Neural progenitor cell (in vitro differentiated cells): ENCODE results near the gene FAM20C. TPM values are rescaled to one million over a fixed set of nuclear protein-coding genes. Genes with fewer than 3 reads are reported as not detected.

Source experiments
- DNase-seq: peaks from one replicate; pipeline ENCODE4 v3.0.0-alpha.2; 2016; ENCODE audit warnings: low spot score
- H2AFZ ChIP-seq: fragments of 200-600 bp; sonication (generic); replicated peaks from 2 replicates; pipeline ENCODE4 v1.6.1; 2016; ENCODE audit warnings: antibody characterized with exemption
- H3F3A ChIP-seq: fragments of 200-600 bp; sonication (generic); 2 replicates; pipeline ENCODE4 v1.6.1; 2016; ENCODE audit warnings: antibody characterized with exemption, low read depth
- H3K27ac ChIP-seq: fragments of 200-600 bp; sonication (generic); 2 replicates; pipeline ENCODE4 v1.5.1; 2016; ENCODE audit warnings: mild to moderate bottlenecking
- H3K27me3 ChIP-seq: fragments of 200-600 bp; sonication (generic); 2 replicates; pipeline ENCODE4 v1.6.1; 2016; ENCODE audit warnings: mild to moderate bottlenecking, moderate library complexity
- H3K36me3 ChIP-seq: fragments of 200-600 bp; sonication (generic); 2 replicates; pipeline ENCODE4 v1.5.1; 2016
- H3K4me1 ChIP-seq: fragments of 200-600 bp; sonication (generic); 2 replicates; pipeline ENCODE4 v1.6.1; 2016; ENCODE audit warnings: mixed run types
- H3K4me2 ChIP-seq: fragments of 200-600 bp; sonication (generic); 2 replicates; pipeline ENCODE4 v1.6.1; 2016
- H3K4me3 ChIP-seq: fragments of 200-600 bp; sonication (generic); 2 replicates; pipeline ENCODE4 v1.5.1; 2016
- H3K79me2 ChIP-seq: fragments of 200-600 bp; sonication (generic); 2 replicates; pipeline ENCODE4 v1.6.1; 2016; ENCODE audit warnings: low read depth
- H3K9ac ChIP-seq: fragments of 200-600 bp; sonication (generic); 2 replicates; pipeline ENCODE4 v1.6.1; 2016
- H3K9me3 ChIP-seq: fragments of 200-600 bp; sonication (generic); 2 replicates; pipeline ENCODE4 v1.5.1; 2016; ENCODE audit warnings: low read depth
- H4K20me1 ChIP-seq: fragments of 200-600 bp; sonication (generic); 2 replicates; pipeline ENCODE4 v1.6.1; 2016; ENCODE audit warnings: low read depth
- H3K27ac Mint-ChIP-seq: 3 replicates; pipeline ENCODE4 v1.8.0; 2021; ENCODE audit warnings: mixed read lengths
- H3K27me3 Mint-ChIP-seq: 2 replicates; pipeline ENCODE4 v1.8.0; 2022; ENCODE audit warnings: low read depth, mild to moderate bottlenecking, inconsistent platforms, moderate library complexity, mixed read lengths; ENCODE audit not compliant: insufficient read depth
- H3K36me3 Mint-ChIP-seq: 3 replicates; pipeline ENCODE4 v1.8.0; 2021; ENCODE audit warnings: mixed read lengths
- H3K4me1 Mint-ChIP-seq: 3 replicates; pipeline ENCODE4 v1.8.0; 2021; ENCODE audit warnings: mixed read lengths
- H3K4me3 Mint-ChIP-seq: 3 replicates; pipeline ENCODE4 v1.8.0; 2021; ENCODE audit warnings: mild to moderate bottlenecking, moderate library complexity, mixed read lengths
- H3K9me3 Mint-ChIP-seq: 3 replicates; pipeline ENCODE4 v1.8.0; 2020; ENCODE audit warnings: mixed read lengths
- EZH2 ChIP-seq: fragments of 200-600 bp; sonication (generic); IDR thresholded peaks from 2 replicates; pipeline ENCODE4 v1.6.1; 2017; ENCODE audit warnings: antibody characterized with exemption, mild to moderate bottlenecking, moderate library complexity
- EZH2phosphoT487 ChIP-seq: fragments of 200-600 bp; sonication (generic); IDR thresholded peaks from 2 replicates; pipeline ENCODE4 v1.6.1; 2017; ENCODE audit warnings: antibody characterized with exemption
- total RNA-seq: library from RNA; depleted of rRNA; stranded (reverse); fragments of >200 nt; gene quantifications from 2 replicates; pipeline ENCODE4 v1.2.3, GENCODE V29; 2015; ENCODE audit warnings: low replicate concordance
- TF ChIP-seq, protein P1 (sequence below): fragments of 200-600 bp; sonication (generic); IDR thresholded peaks from 2 replicates; pipeline ENCODE4 v1.5.1; 2017; ENCODE audit warnings: antibody characterized with exemption, mild to moderate bottlenecking

Gene FAM20C
- total RNA-seq, 1 donor from 2014 or later, result 3.8 TPM

GRCh38 chr7:197413-198335, 5.3 kb downstream of the FAM20C start:
- H2AFZ ChIP-seq, result no peak overlapping the region
- no peak overlapping the region for H3K27ac ChIP-seq
- H3K9me3 ChIP-seq, result no peaks in the 10 kb centered on the region
- H3K4me1 ChIP-seq, result peaks cover 25% of the 10 kb centered on the region
- no peak for DNase-seq
- no peak for TF ChIP-seq EZH2phosphoT487
- no peak for TF ChIP-seq EZH2
- TF ChIP-seq, protein P1, sequence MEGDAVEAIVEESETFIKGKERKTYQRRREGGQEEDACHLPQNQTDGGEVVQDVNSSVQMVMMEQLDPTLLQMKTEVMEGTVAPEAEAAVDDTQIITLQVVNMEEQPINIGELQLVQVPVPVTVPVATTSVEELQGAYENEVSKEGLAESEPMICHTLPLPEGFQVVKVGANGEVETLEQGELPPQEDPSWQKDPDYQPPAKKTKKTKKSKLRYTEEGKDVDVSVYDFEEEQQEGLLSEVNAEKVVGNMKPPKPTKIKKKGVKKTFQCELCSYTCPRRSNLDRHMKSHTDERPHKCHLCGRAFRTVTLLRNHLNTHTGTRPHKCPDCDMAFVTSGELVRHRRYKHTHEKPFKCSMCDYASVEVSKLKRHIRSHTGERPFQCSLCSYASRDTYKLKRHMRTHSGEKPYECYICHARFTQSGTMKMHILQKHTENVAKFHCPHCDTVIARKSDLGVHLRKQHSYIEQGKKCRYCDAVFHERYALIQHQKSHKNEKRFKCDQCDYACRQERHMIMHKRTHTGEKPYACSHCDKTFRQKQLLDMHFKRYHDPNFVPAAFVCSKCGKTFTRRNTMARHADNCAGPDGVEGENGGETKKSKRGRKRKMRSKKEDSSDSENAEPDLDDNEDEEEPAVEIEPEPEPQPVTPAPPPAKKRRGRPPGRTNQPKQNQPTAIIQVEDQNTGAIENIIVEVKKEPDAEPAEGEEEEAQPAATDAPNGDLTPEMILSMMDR, result no peak
- H4K20me1 ChIP-seq, result peaks cover 18% of the 10 kb centered on the region
- no peaks in the 10 kb centered on the region for H3K9me3 Mint-ChIP-seq
- H3K27ac Mint-ChIP-seq, result no peak overlapping the region
- H3K36me3 Mint-ChIP-seq, result peaks cover 22% of the 10 kb centered on the region
- no peaks in the 10 kb centered on the region for H3K79me2 ChIP-seq
- H3K27me3 Mint-ChIP-seq, result peaks cover 11% of the 10 kb centered on the region
- H3K4me2 ChIP-seq, result no peak overlapping the region
- H3K4me3 ChIP-seq, result no peak overlapping the region
- H3K9ac ChIP-seq, result no peak overlapping the region
- H3F3A ChIP-seq, result no peaks in the 10 kb centered on the region
- no peak overlapping the region for H3K4me3 Mint-ChIP-seq
- H3K36me3 ChIP-seq, result no peaks in the 10 kb centered on the region
- peaks cover 30% of the 10 kb centered on the region for H3K27me3 ChIP-seq
- peaks cover 35% of the 10 kb centered on the region for H3K4me1 Mint-ChIP-seq

GRCh38 chr7:199483-200249, 7.3 kb downstream of the FAM20C start:
- no peak overlapping the region for H3K9ac ChIP-seq
- peaks cover 30% of the 10 kb centered on the region for H3K36me3 Mint-ChIP-seq
- no peaks in the 10 kb centered on the region for H3F3A ChIP-seq
- H3K27ac Mint-ChIP-seq, result no peak overlapping the region
- H3K27me3 Mint-ChIP-seq, result peaks cover 7% of the 10 kb centered on the region
- H3K4me2 ChIP-seq, result no peak overlapping the region
- H3K79me2 ChIP-seq, result no peaks in the 10 kb centered on the region
- no peak overlapping the region for H3K4me3 Mint-ChIP-seq
- H3K9me3 Mint-ChIP-seq, result peaks cover 2% of the 10 kb centered on the region
- no peaks in the 10 kb centered on the region for H3K36me3 ChIP-seq
- H3K27me3 ChIP-seq, result peaks cover 10% of the 10 kb centered on the region
- H2AFZ ChIP-seq, result no peak overlapping the region
- peaks cover 9% of the 10 kb centered on the region for H4K20me1 ChIP-seq
- TF ChIP-seq EZH2 (no peak), EZH2phosphoT487 (no peak)
- TF ChIP-seq, protein P1, result no peak
- H3K4me1 ChIP-seq, result peaks cover 15% of the 10 kb centered on the region
- H3K4me3 ChIP-seq, result no peak overlapping the region
- no peak overlapping the region for H3K27ac ChIP-seq
- DNase-seq, result peak; percentile 62
- peaks cover 26% of the 10 kb centered on the region for H3K4me1 Mint-ChIP-seq
- no peaks in the 10 kb centered on the region for H3K9me3 ChIP-seq

- H3K9me3 ChIP-seq, result no peaks in the 10 kb centered on the region
- TF ChIP-seq EZH2phosphoT487 (no peak), EZH2 (no peak)
- TF ChIP-seq, protein P1, result no peak
- no peaks in the 10 kb centered on the region for H3F3A ChIP-seq
- H3K4me1 ChIP-seq, result peaks cover 11% of the 10 kb centered on the region
- peaks cover 2% of the 10 kb centered on the region for H3K9me3 Mint-ChIP-seq
- peak overlapping the region; percentile 21 for H3K4me3 Mint-ChIP-seq
- H3K4me3 ChIP-seq, result no peak overlapping the region
- no peak overlapping the region for H3K4me2 ChIP-seq
- no peak overlapping the region for H3K27ac Mint-ChIP-seq
- no peak overlapping the region for H3K9ac ChIP-seq
- H2AFZ ChIP-seq, result no peak overlapping the region
- H3K27me3 Mint-ChIP-seq, result peaks cover 7% of the 10 kb centered on the region
- H3K4me1 Mint-ChIP-seq, result peaks cover 20% of the 10 kb centered on the region
- peaks cover 30% of the 10 kb centered on the region for H3K36me3 Mint-ChIP-seq
- peak; percentile 38 for DNase-seq
- H3K27me3 ChIP-seq, result peaks cover 4% of the 10 kb centered on the region
- H3K79me2 ChIP-seq, result no peaks in the 10 kb centered on the region
- H4K20me1 ChIP-seq, result peaks cover 3% of the 10 kb centered on the region
- H3K36me3 ChIP-seq, result no peaks in the 10 kb centered on the region
- no peak overlapping the region for H3K27ac ChIP-seq
These were observed 7.9 kb downstream of the FAM20C start for GRCh38 chr7:200290-200689.
